Mesenchymal stem cell (in vitro differentiated cells and primary cell): ENCODE results near the gene TNFRSF6B.

Experiments used
- DNase-seq: peaks from one replicate; pipeline ENCODE4 v3.0.0-alpha.2; 2013
- H2AFZ ChIP-seq: one replicate; pipeline ENCODE4 v1.6.1; 2013; ENCODE audit warnings: low read depth, mild to moderate bottlenecking, control low read depth, inconsistent platforms, low read length, moderate library complexity
- H2AK5ac ChIP-seq: 2 replicates; pipeline ENCODE4 v1.6.1; 2013; ENCODE audit warnings: low read length, moderate library complexity, mild to moderate bottlenecking, inconsistent platforms; ENCODE audit not compliant: severe bottlenecking
- H2BK120ac ChIP-seq: one replicate; pipeline ENCODE4 v1.6.1; 2013; ENCODE audit warnings: low read depth, mild to moderate bottlenecking, inconsistent platforms, low read length, moderate library complexity
- H2BK12ac ChIP-seq, 2 experiments: one replicate each; pipeline ENCODE4 v1.6.1; 2013; ENCODE audit warnings: inconsistent platforms in 2 of 2, low read length in 2 of 2, mild to moderate bottlenecking in 2 of 2, moderate library complexity in 2 of 2, control low read depth in 1 of 2
- H2BK15ac ChIP-seq: one replicate; pipeline ENCODE4 v1.6.1; 2013; ENCODE audit warnings: mild to moderate bottlenecking, low read depth, inconsistent platforms; ENCODE audit not compliant: poor library complexity, severe bottlenecking
- H2BK5ac ChIP-seq: 2 replicates; pipeline ENCODE4 v1.6.1; 2013; ENCODE audit warnings: low read depth, mild to moderate bottlenecking, low read length, control low read depth, inconsistent platforms; ENCODE audit not compliant: poor library complexity, severe bottlenecking
- H3K14ac ChIP-seq, 2 experiments: one replicate each; pipeline ENCODE4 v1.6.1; 2013; ENCODE audit warnings: inconsistent platforms in 2 of 2, low read length in 2 of 2, control low read depth in 1 of 2, mild to moderate bottlenecking in 1 of 2, moderate library complexity in 1 of 2
- H3K18ac ChIP-seq, 2 experiments: one replicate each; pipeline ENCODE4 v1.6.1; 2013; ENCODE audit warnings: inconsistent platforms in 2 of 2, low read length in 2 of 2, control low read depth in 1 of 2, low read depth in 1 of 2, mild to moderate bottlenecking in 1 of 2
- H3K23ac ChIP-seq, 2 experiments: one replicate each; pipeline ENCODE4 v1.6.1; 2013; ENCODE audit warnings: inconsistent platforms in 2 of 2, low read length in 2 of 2, mild to moderate bottlenecking in 2 of 2, moderate library complexity in 2 of 2, control low read depth in 1 of 2
- H3K27ac ChIP-seq: 2 replicates; pipeline ENCODE4 v1.5.1; 2013; ENCODE audit warnings: mild to moderate bottlenecking, moderate library complexity, low read length, control low read depth, inconsistent platforms; ENCODE audit not compliant: poor library complexity, severe bottlenecking
- H3K27me3 ChIP-seq, 2 experiments: 2 replicates each; pipeline versions ENCODE4 v1.6.1 to v1.7.0; 2013; ENCODE audit warnings: low read length in 2 of 2, mild to moderate bottlenecking in 2 of 2, moderate library complexity in 2 of 2, control low read depth in 1 of 2, inconsistent platforms in 1 of 2; ENCODE audit not compliant: control insufficient read depth in 1 of 2, insufficient read depth in 1 of 2
- H3K36me3 ChIP-seq, 2 experiments: 2 replicates each; pipeline versions ENCODE4 v1.6.1 to v1.7.0; 2013; ENCODE audit warnings: low read length in 2 of 2, control low read depth in 1 of 2, inconsistent platforms in 1 of 2, low read depth in 1 of 2, mild to moderate bottlenecking in 1 of 2; ENCODE audit not compliant: insufficient read depth in 2 of 2, control insufficient read depth in 1 of 2
- H3K4ac ChIP-seq, 2 experiments: one replicate each; pipeline ENCODE4 v1.6.1; 2013; ENCODE audit warnings: inconsistent platforms in 2 of 2, low read length in 2 of 2, mild to moderate bottlenecking in 2 of 2, moderate library complexity in 2 of 2, control low read depth in 1 of 2, low read depth in 1 of 2
- H3K4me1 ChIP-seq: 2 replicates; pipeline ENCODE4 v1.6.1; 2013; ENCODE audit warnings: low read depth, low read length, control low read depth; ENCODE audit not compliant: control insufficient read depth, insufficient read depth
- H3K4me2 ChIP-seq: 2 replicates; pipeline ENCODE4 v1.6.1; 2013; ENCODE audit warnings: low read length, mild to moderate bottlenecking, inconsistent platforms; ENCODE audit not compliant: poor library complexity, severe bottlenecking
- H3K4me3 ChIP-seq, 2 experiments: 2 replicates each; pipeline versions ENCODE4 v1.5.1 to v1.7.0; 2013; ENCODE audit warnings: low read length in 2 of 2, mild to moderate bottlenecking in 2 of 2, control low read depth in 1 of 2, low read depth in 1 of 2; ENCODE audit not compliant: insufficient read depth in 1 of 2
- H3K79me1 ChIP-seq: replicated peaks from 2 replicates; pipeline ENCODE4 v1.6.1; 2013; ENCODE audit warnings: mild to moderate bottlenecking, control low read depth, low read length, inconsistent platforms; ENCODE audit not compliant: poor library complexity, severe bottlenecking
- H3K9ac ChIP-seq: 2 replicates; pipeline ENCODE4 v1.7.0; 2013; ENCODE audit warnings: mild to moderate bottlenecking, low read length, moderate library complexity
- H3K9me3 ChIP-seq: 2 replicates; pipeline ENCODE4 v1.7.0; 2013; ENCODE audit warnings: mild to moderate bottlenecking, low read length; ENCODE audit not compliant: control insufficient read depth
- H4K8ac ChIP-seq: one replicate; pipeline ENCODE4 v1.6.1; 2013; ENCODE audit warnings: inconsistent platforms, mild to moderate bottlenecking, low read length, moderate library complexity
- H4K91ac ChIP-seq: one replicate; pipeline ENCODE4 v1.6.1; 2013; ENCODE audit warnings: mild to moderate bottlenecking, low read length, inconsistent platforms
- WGBS: methylation state at CpG from one replicate; pipeline ENCODE4 v1.1.7; 2013; ENCODE audit warnings: mixed read lengths; 5-methylcytosine and 5-hydroxymethylcytosine counted together

Gene TNFRSF6B

GRCh38 chr20:63732118-63733095 lies 36.0 kb downstream of the TNFRSF6B start:
- no peak for DNase-seq
- Histone ChIP-seq H3K9me3 (no peaks in the 10 kb centered on the region), H2BK120ac (no peak overlapping the region), H2AFZ (no peak overlapping the region), H3K18ac (no peak overlapping the region), H3K9ac (no peak overlapping the region), H3K27me3 (no peaks in the 10 kb centered on the region), H3K4me1 (peaks cover 17% of the 10 kb centered on the region), H3K23ac (peak overlapping the region in 1 of 2 experiments; percentile 29), H2BK5ac (no peak overlapping the region), H4K8ac (no peak overlapping the region), H2BK15ac (no peak overlapping the region), H3K4me2 (no peak overlapping the region), H3K4me3 (no peak overlapping the region), H3K79me1 (peaks cover 22% of the 10 kb centered on the region), H4K91ac (peak overlapping the region; percentile 66), H3K4ac (no peak overlapping the region), H3K36me3 (peaks cover 57 to 68% of the 10 kb centered on the region in 2 experiments), H2AK5ac (no peak overlapping the region), H3K14ac (no peak overlapping the region), H2BK12ac (no peak overlapping the region), H3K27ac (no peak overlapping the region)
- 88% methylated on average over 38 of the region's 38 CpGs for WGBS

- DNase-seq: no peak
- H3K9me3 ChIP-seq: no peaks in the 10 kb centered on the region
- no peak overlapping the region for H3K4ac ChIP-seq
- 97% methylated on average over 13 of the region's 13 CpGs for WGBS
- H2BK120ac ChIP-seq: no peak overlapping the region
- H2BK15ac ChIP-seq: no peak overlapping the region
- no peak overlapping the region for H3K18ac ChIP-seq
- H2BK5ac ChIP-seq: no peak overlapping the region
- no peak overlapping the region for H2BK12ac ChIP-seq
- H4K8ac ChIP-seq: no peak overlapping the region
- no peak overlapping the region for H3K14ac ChIP-seq
- H3K23ac ChIP-seq: no peak overlapping the region
- H3K79me1 ChIP-seq: peaks cover 22% of the 10 kb centered on the region
- H3K4me1 ChIP-seq: peaks cover 23% of the 10 kb centered on the region
- peaks cover 57 to 73% of the 10 kb centered on the region in 2 experiments for H3K36me3 ChIP-seq
- no peak overlapping the region for H3K27ac ChIP-seq
- no peak overlapping the region for H3K9ac ChIP-seq
- H2AFZ ChIP-seq: no peak overlapping the region
- H4K91ac ChIP-seq: no peak overlapping the region
- H2AK5ac ChIP-seq: no peak overlapping the region
- no peak overlapping the region for H3K4me3 ChIP-seq
- no peaks in the 10 kb centered on the region for H3K27me3 ChIP-seq
- H3K4me2 ChIP-seq: no peak overlapping the region
Measured at GRCh38 chr20:63733117-63733516, 36.7 kb downstream of the TNFRSF6B start.

DNA sequence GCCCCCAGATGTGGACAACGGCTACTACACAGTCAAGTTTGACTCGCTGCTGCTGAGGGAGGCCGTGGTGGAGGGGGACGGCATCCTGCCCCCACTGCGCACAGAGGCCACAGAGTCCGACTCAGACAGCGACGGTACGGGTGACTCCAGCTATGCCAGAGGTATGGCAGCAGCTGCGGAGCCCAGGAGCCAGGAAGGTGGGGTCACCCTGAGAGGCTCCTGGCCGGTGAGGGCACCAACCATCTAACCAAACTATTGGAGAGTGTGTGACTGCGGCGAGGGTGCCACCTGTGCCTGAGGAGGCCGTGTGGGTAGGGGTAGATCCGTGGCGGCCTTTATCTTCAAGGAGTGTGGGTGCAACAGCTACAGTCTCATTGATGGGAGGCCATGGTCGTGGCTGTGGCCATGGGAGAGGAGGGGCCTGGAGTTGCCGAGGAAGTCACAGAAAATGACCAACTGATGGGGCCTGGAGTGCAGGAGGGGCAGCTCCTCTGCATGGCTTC lies 37.2 kb downstream of the TNFRSF6B start:
- Histone ChIP-seq H3K23ac (no peak overlapping the region), H3K27ac (no peak overlapping the region), H3K27me3 (no peaks in the 10 kb centered on the region), H2BK15ac (no peak overlapping the region), H3K4me3 (no peak overlapping the region), H2AK5ac (no peak overlapping the region), H2AFZ (no peak overlapping the region), H3K9ac (no peak overlapping the region), H2BK12ac (no peak overlapping the region), H2BK120ac (no peak overlapping the region), H3K9me3 (no peaks in the 10 kb centered on the region), H2BK5ac (no peak overlapping the region), H3K14ac (no peak overlapping the region), H3K79me1 (peaks cover 24% of the 10 kb centered on the region), H3K18ac (no peak overlapping the region), H3K4me2 (no peak overlapping the region), H3K4me1 (peaks cover 23% of the 10 kb centered on the region), H4K8ac (no peak overlapping the region), H3K4ac (no peak overlapping the region), H4K91ac (no peak overlapping the region), H3K36me3 (peaks cover 57 to 78% of the 10 kb centered on the region in 2 experiments)
- 95% methylated on average over 18 of the region's 18 CpGs for WGBS
- DNase-seq: no peak

DNA sequence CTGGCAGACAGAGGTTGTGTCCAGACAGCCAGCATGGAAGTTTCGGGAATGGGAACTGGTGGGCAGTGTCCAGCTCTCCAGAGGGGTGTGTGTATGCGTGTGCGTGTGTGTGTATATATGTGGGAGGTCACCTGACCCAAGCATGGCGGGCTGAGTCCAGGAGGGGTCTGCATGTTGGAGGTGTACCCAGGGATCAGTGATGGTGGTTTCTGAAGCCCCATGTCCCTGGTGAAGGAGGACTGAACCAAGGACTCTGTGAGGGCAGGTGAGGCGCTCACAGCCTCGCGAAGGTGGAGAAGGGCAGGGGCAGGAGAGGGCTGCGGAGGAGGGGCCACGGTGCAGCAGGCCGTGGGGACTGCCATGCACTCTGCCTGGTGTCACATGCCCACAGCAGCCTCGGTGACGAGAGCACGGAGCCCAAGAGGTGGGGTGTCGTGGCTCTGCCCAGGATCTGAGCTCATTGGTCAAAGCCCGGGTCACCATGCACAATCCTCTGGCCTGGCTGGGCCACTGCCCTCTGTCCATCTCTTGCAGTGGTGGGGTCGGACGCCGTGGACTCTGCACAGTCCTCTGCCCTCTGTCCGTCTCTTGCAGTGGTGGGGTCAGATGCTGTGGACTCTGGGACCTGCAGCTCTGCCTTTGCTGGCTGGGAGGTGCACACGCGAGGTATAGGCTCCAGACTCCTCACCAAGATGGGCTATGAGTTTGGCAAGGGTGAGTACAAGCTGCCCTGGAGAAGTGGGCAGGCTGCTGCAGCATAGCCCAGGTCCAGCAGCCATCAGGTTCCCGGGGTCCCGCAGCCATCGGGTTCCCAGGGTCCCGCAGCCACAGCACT lies 37.9 kb downstream of the TNFRSF6B start:
- no peak overlapping the region for H3K18ac ChIP-seq
- H2AK5ac ChIP-seq: no peak overlapping the region
- no peak overlapping the region for H2BK120ac ChIP-seq
- no peak overlapping the region for H3K27ac ChIP-seq
- no peak for DNase-seq
- peaks cover 24% of the 10 kb centered on the region for H3K79me1 ChIP-seq
- H2BK15ac ChIP-seq: no peak overlapping the region
- no peaks in the 10 kb centered on the region for H3K9me3 ChIP-seq
- H4K91ac ChIP-seq: peak overlapping the region; percentile 4
- no peak overlapping the region for H2AFZ ChIP-seq
- peaks cover 29% of the 10 kb centered on the region for H3K4me1 ChIP-seq
- no peak overlapping the region for H3K4me2 ChIP-seq
- H3K14ac ChIP-seq: no peak overlapping the region
- no peaks in the 10 kb centered on the region for H3K27me3 ChIP-seq
- no peak overlapping the region for H3K23ac ChIP-seq
- no peak overlapping the region for H3K4ac ChIP-seq
- H4K8ac ChIP-seq: no peak overlapping the region
- no peak overlapping the region for H2BK12ac ChIP-seq
- 96% methylated on average over 25 of the region's 25 CpGs for WGBS
- no peak overlapping the region for H3K4me3 ChIP-seq
- no peak overlapping the region for H3K9ac ChIP-seq
- H3K36me3 ChIP-seq: peaks cover 57 to 80% of the 10 kb centered on the region in 2 experiments
- H2BK5ac ChIP-seq: no peak overlapping the region
